ENCODE measurements around the gene MAB21L4.

The MAB21L4 gene

DNA sequence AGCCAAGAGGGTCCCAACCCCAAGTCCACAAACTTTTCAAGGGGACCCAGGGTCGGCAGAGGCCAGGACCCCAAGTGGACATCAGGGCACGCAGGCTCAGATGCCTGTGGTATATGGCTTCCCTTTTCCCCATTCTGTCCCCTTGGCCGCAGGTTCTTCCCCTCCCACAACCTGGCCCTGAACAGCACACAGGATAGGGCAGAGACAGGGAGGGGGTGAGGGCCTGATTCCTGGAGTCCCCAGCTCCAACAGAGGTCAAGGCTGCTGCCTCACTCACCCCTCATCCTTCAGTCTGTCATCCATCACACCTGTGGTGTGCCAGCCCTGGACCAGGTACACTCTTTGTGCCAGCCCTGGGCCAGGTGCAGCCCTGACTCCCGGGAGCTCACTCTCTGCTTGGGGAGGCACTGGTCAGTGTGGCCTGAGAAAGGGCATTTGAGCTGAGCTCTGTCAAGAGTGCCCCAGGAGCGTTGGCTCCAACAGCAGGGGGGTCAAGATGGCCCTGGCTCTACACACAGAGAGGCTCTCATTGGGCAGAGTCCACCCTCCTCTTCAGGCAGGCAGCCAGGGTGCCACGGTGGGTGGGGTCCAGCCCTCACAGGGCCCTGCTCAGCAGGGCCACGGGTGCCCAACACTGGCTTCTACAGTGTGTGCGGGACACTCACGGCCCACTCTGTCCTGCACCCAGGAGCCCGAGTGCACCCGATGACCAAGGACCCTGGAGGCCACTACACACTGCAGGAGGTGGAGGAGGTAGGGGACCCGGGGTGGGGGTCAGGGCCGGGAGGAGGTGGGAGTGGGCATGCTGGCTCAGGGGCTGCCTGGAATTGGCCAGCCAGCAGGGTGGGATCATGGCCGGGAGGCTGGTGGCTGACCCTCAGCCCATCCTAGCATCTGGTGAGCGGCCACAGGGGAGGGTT, 25.7 kb downstream of the MAB21L4 start:
- H3K27ac ChIP-seq (ENCODE audit: poor library complexity, severe bottlenecking), result no peak overlapping the region
- DNase-seq (ENCODE audit: low spot score), result no peak
- H3K36me3 ChIP-seq (ENCODE audit: low read depth), result no peaks in the 10 kb centered on the region
- TF ChIP-seq, protein P1, sequence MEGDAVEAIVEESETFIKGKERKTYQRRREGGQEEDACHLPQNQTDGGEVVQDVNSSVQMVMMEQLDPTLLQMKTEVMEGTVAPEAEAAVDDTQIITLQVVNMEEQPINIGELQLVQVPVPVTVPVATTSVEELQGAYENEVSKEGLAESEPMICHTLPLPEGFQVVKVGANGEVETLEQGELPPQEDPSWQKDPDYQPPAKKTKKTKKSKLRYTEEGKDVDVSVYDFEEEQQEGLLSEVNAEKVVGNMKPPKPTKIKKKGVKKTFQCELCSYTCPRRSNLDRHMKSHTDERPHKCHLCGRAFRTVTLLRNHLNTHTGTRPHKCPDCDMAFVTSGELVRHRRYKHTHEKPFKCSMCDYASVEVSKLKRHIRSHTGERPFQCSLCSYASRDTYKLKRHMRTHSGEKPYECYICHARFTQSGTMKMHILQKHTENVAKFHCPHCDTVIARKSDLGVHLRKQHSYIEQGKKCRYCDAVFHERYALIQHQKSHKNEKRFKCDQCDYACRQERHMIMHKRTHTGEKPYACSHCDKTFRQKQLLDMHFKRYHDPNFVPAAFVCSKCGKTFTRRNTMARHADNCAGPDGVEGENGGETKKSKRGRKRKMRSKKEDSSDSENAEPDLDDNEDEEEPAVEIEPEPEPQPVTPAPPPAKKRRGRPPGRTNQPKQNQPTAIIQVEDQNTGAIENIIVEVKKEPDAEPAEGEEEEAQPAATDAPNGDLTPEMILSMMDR (IDR thresholded peaks at IDR 0.05; ENCODE audit: poor library complexity, severe bottlenecking), result no peak
- no peaks in the 10 kb centered on the region for H3K4me1 ChIP-seq (ENCODE audit: insufficient read depth, poor library complexity, severe bottlenecking)
- no peak overlapping the region for H3K4me3 ChIP-seq (ENCODE audit: severe bottlenecking)
- no peak for ATAC-seq (ENCODE audit: low read depth)
- no peaks in the 10 kb centered on the region for H3K9me3 ChIP-seq (ENCODE audit: severe bottlenecking)
- no peaks in the 10 kb centered on the region for H3K27me3 ChIP-seq (ENCODE audit: insufficient read depth, poor library complexity, severe bottlenecking)

DNA sequence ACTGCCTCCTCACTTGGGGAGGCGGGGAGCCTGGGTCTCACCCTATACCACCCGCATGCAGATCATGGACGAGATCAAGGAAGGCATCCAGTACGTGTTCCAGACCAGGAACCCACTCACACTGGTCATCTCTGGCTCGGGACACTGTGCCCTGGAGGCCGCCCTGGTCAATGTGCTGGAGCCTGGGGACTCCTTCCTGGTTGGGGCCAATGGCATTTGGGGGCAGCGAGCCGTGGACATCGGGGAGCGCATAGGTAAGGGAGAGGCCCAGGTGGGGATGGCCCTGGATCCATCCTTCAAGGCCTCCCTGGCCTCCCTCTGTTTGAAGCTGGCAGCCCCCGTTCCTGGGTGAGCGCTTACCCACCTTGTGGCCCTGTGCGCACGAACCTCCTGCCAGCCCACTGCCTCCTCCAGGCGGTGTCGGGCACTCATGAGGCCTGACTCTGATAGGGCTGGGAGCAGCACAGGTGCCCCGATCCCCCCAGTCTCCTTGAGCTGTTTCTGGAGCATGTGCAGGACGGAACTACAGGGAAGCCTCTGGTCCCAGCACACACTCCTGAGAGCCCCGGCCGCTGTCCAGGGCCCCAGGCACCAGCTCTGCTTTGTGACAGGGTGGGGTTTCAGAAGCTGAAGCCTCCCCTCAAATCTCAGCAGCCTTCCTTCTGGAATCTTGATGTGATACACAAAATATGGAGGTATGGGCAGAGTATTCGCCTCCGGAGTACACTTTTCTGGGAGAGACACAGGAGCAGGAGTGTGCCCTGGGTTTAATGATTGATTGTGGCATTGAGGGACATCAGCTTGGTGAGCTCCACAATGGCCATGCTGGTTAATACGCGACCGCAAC, 26.6 kb downstream of the MAB21L4 start:
- ATAC-seq (ENCODE audit: low read depth) (no peak), DNase-seq (ENCODE audit: low spot score) (no peak)
- Histone ChIP-seq H3K4me3 (ENCODE audit: severe bottlenecking) (no peak overlapping the region), H3K9me3 (ENCODE audit: severe bottlenecking) (no peaks in the 10 kb centered on the region), H3K27me3 (ENCODE audit: insufficient read depth, poor library complexity, severe bottlenecking) (no peaks in the 10 kb centered on the region), H3K4me1 (ENCODE audit: insufficient read depth, poor library complexity, severe bottlenecking) (no peaks in the 10 kb centered on the region), H3K27ac (ENCODE audit: poor library complexity, severe bottlenecking) (no peak overlapping the region), H3K36me3 (ENCODE audit: low read depth) (no peaks in the 10 kb centered on the region)
- TF ChIP-seq, protein P1 (IDR thresholded peaks at IDR 0.05; ENCODE audit: poor library complexity, severe bottlenecking), result no peak

DNA sequence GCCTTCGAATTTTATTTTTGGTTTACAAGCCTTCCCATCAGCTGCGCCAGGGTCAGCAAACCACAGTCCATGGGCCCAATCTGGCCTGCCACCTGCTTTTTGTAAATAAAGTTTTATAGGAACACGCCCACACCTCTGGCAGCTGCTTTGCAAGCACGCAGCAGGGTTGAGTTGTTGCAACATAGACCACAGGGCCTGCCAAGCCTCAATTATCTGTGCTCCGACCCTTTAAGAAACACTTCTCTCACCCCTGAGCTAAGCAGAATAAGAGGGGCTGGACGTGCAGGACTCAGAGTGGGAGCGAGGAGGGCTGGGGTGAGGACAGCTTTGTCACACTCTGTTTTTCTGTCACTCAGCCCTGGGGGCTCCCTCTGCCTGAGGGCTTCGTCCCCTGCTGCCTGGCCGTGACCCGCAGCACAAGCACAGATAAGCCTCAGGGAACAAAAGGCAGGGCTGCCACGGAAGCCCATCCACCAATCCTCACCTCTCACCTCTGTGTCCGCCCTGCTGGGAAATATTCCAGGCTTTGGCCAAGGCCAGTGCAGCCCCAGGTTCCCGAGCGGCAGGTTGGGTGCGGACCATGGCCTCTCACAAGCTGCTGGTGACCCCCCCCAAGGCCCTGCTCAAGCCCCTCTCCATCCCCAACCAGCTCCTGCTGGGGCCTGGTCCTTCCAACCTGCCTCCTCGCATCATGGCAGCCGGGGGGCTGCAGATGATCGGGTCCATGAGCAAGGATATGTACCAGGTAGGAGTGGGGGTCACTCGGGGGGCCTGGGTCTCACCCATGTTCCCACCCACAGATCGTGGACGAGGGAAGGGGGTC, 27.5 kb downstream of the MAB21L4 start, which contains the start of gene AGXT:
TSS of gene AGXT (plus strand) at position 539 of the 823 bp plus-strand sequence. CDS start at position 581, 42 bp downstream.
- Histone ChIP-seq H3K4me3 (ENCODE audit: severe bottlenecking) (no peak within 1 kb of the TSS), H3K9me3 (ENCODE audit: severe bottlenecking) (no peaks in the 10 kb centered on the region), H3K36me3 (ENCODE audit: low read depth) (no peaks in the 10 kb centered on the region), H3K27ac (ENCODE audit: poor library complexity, severe bottlenecking) (no peak within 1 kb of the TSS), H3K4me1 (ENCODE audit: insufficient read depth, poor library complexity, severe bottlenecking) (no peaks in the 10 kb centered on the region), H3K27me3 (ENCODE audit: insufficient read depth, poor library complexity, severe bottlenecking) (no peaks in the 10 kb centered on the region)
- TF ChIP-seq, protein P1 (IDR thresholded peaks at IDR 0.05; ENCODE audit: poor library complexity, severe bottlenecking), result no peak
- DNase-seq (ENCODE audit: low spot score) (no peak), ATAC-seq (ENCODE audit: low read depth) (no peak)

DNA sequence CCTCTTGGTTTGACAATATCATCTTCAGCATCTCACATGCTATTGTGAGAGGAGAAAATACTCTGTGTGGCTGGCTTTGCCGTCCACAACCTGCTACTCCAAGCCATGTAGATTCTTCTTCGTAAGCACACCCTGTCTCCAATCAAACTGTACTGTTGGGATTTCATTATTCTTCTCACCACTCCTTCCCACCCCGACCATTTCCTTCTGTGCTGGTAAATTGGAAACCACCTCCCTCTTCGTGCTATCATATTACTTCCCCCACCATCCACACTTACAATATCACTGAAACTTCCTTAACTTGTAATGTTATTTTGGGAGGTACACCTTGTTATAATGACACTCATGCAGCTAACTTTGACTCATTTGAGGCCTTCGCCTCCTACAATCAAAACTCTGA, 30.6 kb downstream of the MAB21L4 start:
- peaks cover 9% of the 10 kb centered on the region for H3K27me3 ChIP-seq (ENCODE audit: insufficient read depth, poor library complexity, severe bottlenecking)
- no peak overlapping the region for H3K4me3 ChIP-seq (ENCODE audit: severe bottlenecking)
- H3K4me1 ChIP-seq (ENCODE audit: insufficient read depth, poor library complexity, severe bottlenecking), result no peaks in the 10 kb centered on the region
- no peak overlapping the region for H3K27ac ChIP-seq (ENCODE audit: poor library complexity, severe bottlenecking)
- ATAC-seq (ENCODE audit: low read depth) (no peak), DNase-seq (ENCODE audit: low spot score) (no peak)
- H3K36me3 ChIP-seq (ENCODE audit: low read depth), result no peaks in the 10 kb centered on the region
- TF ChIP-seq, protein P1 (IDR thresholded peaks at IDR 0.05; ENCODE audit: poor library complexity, severe bottlenecking), result no peak
- no peaks in the 10 kb centered on the region for H3K9me3 ChIP-seq (ENCODE audit: severe bottlenecking)

Data from RWPE2 (cell line).